VCaP (cell line): Measurements from ENCODE around the gene SLC47A2.

Experiments used
- H3K27ac ChIP-seq: fragments of 450-650 bp; 2 replicates; pipeline ENCODE4 v1.5.1; 2017
- CTCF ChIP-seq: fragments of 450-650 bp; conservative IDR thresholded peaks from 2 replicates; pipeline ENCODE4 v1.5.1; 2017; ENCODE audit warnings: mild to moderate bottlenecking, moderate library complexity

Gene SLC47A2

DNA sequence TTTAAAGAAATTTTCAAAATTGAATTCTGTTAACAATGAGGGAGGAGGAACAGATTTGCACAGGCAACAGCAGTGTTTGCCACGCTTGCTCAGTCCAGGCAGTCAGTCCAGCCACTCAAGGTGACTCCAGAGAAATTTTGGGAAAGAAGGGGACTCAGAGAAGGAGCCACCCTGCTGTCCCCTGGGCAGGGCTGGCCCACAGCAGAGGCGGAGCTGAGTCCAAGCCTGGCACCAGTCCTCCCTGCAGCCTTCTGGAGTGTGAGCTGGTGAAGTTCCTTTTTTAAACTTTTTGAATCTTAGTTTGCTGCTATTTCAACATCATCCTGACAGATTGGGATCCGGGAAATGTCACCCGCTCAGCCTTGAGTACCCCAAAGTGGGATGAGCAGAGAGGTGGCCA, 14.5 kb upstream of the SLC47A2 start:
- TF ChIP-seq CTCF = no peak
- no peak overlapping the region for H3K27ac ChIP-seq

DNA sequence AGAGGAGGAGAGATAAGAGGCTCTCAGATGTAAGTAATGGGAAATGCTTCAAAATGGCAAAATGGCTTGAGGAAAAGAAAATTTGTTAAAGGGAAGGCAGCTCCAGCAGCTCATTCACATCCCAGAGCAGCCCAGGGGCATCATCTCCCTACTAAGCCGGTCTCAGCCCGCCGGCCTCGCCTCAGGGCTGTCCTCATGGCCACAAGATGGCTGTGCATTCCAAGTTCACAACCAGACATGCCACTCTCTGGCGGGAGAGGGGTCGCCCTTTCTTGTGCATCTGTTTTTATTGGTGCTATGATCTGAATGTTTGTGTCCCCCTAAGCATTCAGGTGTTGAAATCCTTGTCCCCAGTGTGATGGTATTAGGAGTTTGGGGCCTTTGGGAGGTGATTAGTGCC, 13.5 kb upstream of the SLC47A2 start:
- no peak overlapping the region for H3K27ac ChIP-seq
- TF ChIP-seq CTCF = no peak

GRCh38 chr17:19728084-19728495, 11.7 kb upstream of the SLC47A2 start:
- H3K27ac ChIP-seq = peak overlapping the region; percentile 57

GRCh38 chr17:19727501-19728078, 11.2 kb upstream of the SLC47A2 start:
- no peak for TF ChIP-seq CTCF
- peak overlapping the region; percentile 57 for H3K27ac ChIP-seq

More at GRCh38 chr17:19728084-19728495, 11.7 kb upstream of the SLC47A2 start:
- no peak for TF ChIP-seq CTCF

DNA sequence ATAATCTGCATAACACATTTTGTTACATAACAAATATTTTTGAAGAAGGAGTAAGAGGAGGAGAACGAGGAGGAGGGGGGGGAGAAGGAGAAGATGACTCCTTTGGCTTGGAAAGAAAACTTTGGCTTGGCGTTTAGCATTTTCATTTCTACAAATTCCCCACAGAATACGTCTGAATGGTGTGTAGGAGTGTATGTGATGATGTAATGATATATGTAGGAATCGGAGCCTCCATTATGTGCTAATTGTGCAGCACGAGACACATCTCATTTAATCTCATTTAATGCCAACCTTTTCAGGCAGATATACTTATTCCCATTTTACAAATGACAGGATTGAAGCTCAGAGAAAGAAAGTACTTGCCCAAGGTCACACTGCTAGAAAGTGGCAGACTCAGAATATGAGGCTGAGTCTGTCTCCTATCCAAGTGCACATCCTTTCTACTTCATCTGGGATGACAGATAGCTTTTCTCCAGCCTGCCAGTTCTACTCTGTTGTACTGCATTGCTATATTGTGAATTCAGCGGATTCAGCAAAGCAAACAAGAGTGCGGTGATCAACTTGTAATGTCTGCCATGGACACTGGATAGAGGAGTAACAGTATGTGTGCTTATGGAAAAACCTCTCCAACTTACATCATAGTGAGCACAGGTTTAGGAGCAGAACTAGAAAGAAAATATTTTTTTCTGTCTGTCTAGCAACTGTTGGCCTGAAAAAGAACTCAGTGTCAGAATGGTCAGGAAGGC, 10.4 kb upstream of the SLC47A2 start:
- no peak for TF ChIP-seq CTCF
- H3K27ac ChIP-seq = peak overlapping the region; percentile 57; the same call in 1 of the 2 replicates

GRCh38 chr17:19725486-19725885, 9.1 kb upstream of the SLC47A2 start:
- TF ChIP-seq CTCF = no peak
- no peak overlapping the region for H3K27ac ChIP-seq

GRCh38 chr17:19724501-19725420, 8.4 kb upstream of the SLC47A2 start:
- TF ChIP-seq CTCF = no peak
- H3K27ac ChIP-seq = no peak overlapping the region
